Hepatocyte (in vitro differentiated cells): ENCODE data around the gene GSTM1.

ENCODE experiments used
- EZH2 ChIP-seq: fragments of 200-600 bp; sonication (generic); IDR thresholded peaks from 2 replicates; pipeline ENCODE4 v1.6.1; 2016; ENCODE audit warnings: antibody characterized with exemption, mild to moderate bottlenecking, borderline replicate concordance
- TF ChIP-seq, protein P1 (sequence below): fragments of 200-600 bp; sonication (generic); IDR thresholded peaks from 2 replicates; pipeline ENCODE4 v1.5.1; 2016; ENCODE audit warnings: antibody characterized with exemption, mild to moderate bottlenecking; ENCODE audit not compliant: poor library complexity

DNA sequence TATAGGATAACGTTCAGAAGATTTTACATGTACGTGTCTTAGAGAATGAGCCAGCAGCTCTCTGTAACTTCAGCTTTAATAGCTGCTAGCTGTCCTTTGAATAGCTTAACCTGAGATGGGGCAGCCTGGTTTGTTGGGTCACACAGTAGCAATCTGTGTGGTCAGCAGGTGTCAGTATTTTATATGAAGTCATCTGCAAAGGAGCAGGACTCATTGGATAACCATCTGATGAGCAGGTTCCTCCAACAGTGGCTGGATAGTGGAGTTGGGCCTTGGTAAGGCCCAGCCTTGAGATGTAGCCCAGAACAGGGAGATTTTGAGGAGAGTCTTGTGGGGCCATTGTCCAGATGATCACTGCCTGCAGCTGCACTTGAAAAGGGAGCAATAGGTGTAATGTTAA is 30.9 kb downstream of the GSTM1 start:
- no peak for TF ChIP-seq EZH2
- TF ChIP-seq, protein P1, sequence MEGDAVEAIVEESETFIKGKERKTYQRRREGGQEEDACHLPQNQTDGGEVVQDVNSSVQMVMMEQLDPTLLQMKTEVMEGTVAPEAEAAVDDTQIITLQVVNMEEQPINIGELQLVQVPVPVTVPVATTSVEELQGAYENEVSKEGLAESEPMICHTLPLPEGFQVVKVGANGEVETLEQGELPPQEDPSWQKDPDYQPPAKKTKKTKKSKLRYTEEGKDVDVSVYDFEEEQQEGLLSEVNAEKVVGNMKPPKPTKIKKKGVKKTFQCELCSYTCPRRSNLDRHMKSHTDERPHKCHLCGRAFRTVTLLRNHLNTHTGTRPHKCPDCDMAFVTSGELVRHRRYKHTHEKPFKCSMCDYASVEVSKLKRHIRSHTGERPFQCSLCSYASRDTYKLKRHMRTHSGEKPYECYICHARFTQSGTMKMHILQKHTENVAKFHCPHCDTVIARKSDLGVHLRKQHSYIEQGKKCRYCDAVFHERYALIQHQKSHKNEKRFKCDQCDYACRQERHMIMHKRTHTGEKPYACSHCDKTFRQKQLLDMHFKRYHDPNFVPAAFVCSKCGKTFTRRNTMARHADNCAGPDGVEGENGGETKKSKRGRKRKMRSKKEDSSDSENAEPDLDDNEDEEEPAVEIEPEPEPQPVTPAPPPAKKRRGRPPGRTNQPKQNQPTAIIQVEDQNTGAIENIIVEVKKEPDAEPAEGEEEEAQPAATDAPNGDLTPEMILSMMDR: peak; percentile 22
